ENCODE measurements around the gene TEX2. TPM values are rescaled to one million over a fixed set of nuclear protein-coding genes. Genes with fewer than 3 reads are reported as not detected.
A peak's percentile ranks its signal among the peaks of the same experiment; 100 is the strongest.

The TEX2 gene
- total and polyA plus RNA-seq, 2 of the 13 experiments (the other 11 are each of a cell fraction or from before 2014, with no cell fraction given) = 21.4 to 37.7 TPM

- TF ChIP-seq, protein P1, sequence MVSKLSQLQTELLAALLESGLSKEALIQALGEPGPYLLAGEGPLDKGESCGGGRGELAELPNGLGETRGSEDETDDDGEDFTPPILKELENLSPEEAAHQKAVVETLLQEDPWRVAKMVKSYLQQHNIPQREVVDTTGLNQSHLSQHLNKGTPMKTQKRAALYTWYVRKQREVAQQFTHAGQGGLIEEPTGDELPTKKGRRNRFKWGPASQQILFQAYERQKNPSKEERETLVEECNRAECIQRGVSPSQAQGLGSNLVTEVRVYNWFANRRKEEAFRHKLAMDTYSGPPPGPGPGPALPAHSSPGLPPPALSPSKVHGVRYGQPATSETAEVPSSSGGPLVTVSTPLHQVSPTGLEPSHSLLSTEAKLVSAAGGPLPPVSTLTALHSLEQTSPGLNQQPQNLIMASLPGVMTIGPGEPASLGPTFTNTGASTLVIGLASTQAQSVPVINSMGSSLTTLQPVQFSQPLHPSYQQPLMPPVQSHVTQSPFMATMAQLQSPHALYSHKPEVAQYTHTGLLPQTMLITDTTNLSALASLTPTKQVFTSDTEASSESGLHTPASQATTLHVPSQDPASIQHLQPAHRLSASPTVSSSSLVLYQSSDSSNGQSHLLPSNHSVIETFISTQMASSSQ (IDR thresholded peaks at IDR 0.05; ENCODE audit: low read depth) = no peak
- TF ChIP-seq, protein P1 (CRISPR knock-in tag; IDR thresholded peaks at IDR 0.05; ENCODE audit: borderline replicate concordance) = 0 out of 2 replicates have a peak, but pooled peaks have one; percentile 29
- no peak for TF ChIP-seq KDM4B (CRISPR knock-in tag; IDR thresholded peaks at IDR 0.05)
- no peak for TF ChIP-seq NFYB (CRISPR knock-in tag; IDR thresholded peaks at IDR 0.05)
- TF ChIP-seq HMGXB3 (CRISPR knock-in tag; IDR thresholded peaks at IDR 0.05; ENCODE audit: borderline replicate concordance) = no peak
- TF ChIP-seq ZHX1 (CRISPR knock-in tag; IDR thresholded peaks at IDR 0.05; ENCODE audit: low read depth) = 0 out of 2 replicates have a peak, but pooled peaks have one; percentile 70
- no peak for TF ChIP-seq EED (CRISPR knock-in tag; IDR thresholded peaks at IDR 0.05)
- TF ChIP-seq ZFP82 (CRISPR knock-in tag; IDR thresholded peaks at IDR 0.05; ENCODE audit: borderline replicate concordance) = 0 out of 2 replicates have a peak, but pooled peaks have one; percentile 51
- no peak for TF ChIP-seq ZNF644 (CRISPR knock-in tag; IDR thresholded peaks at IDR 0.05; ENCODE audit: low read depth)
- TF ChIP-seq FIP1L1 (IDR thresholded peaks at IDR 0.05; ENCODE audit: borderline replicate concordance, insufficient read depth, low read depth, low read length) = no peak
- no peak; the same call in 1 of the 2 replicates for TF ChIP-seq POLR2G (IDR thresholded peaks at IDR 0.05; ENCODE audit: low read depth, low read length)
- TF ChIP-seq NR2F6 (IDR thresholded peaks at IDR 0.05) = no peak
- 0 out of 2 replicates have a peak, but pooled peaks have one; percentile 10 for TF ChIP-seq NR2F6 (CRISPR knock-in tag; IDR thresholded peaks at IDR 0.05)
- TF ChIP-seq ZNF24 (IDR thresholded peaks at IDR 0.05) = no peak
- TF ChIP-seq RAD51 (IDR thresholded peaks at IDR 0.05; ENCODE audit: borderline replicate concordance) = no peak
- TF ChIP-seq GLI4 (CRISPR knock-in tag; IDR thresholded peaks at IDR 0.05; ENCODE audit: borderline replicate concordance) = no peak; the same call in 1 of the 2 replicates
- TF ChIP-seq, protein P2, sequence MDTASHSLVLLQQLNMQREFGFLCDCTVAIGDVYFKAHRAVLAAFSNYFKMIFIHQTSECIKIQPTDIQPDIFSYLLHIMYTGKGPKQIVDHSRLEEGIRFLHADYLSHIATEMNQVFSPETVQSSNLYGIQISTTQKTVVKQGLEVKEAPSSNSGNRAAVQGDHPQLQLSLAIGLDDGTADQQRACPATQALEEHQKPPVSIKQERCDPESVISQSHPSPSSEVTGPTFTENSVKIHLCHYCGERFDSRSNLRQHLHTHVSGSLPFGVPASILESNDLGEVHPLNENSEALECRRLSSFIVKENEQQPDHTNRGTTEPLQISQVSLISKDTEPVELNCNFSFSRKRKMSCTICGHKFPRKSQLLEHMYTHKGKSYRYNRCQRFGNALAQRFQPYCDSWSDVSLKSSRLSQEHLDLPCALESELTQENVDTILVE (CRISPR knock-in tag; IDR thresholded peaks at IDR 0.05) = peak; percentile 93
Measured at GRCh38 chr17:64262198-64262999, 661 bp downstream of the TEX2 start (continued).

Measured in HepG2 (cell line).